GM19023 (cell line): ENCODE measurements around the gene TEKTIP1.
"Not testable (repeated sequence)": the region's sequence is repeated elsewhere in the genome, so short reads cannot be mapped to it uniquely, and the experiment has no call there.

Experiments used
- ATAC-seq: cut with Tn5 transposase; IDR thresholded peaks from one replicate; pipeline ENCODE4 v1.9.1; 2021; ENCODE audit warnings: mild to moderate bottlenecking, moderate library complexity; ENCODE audit not compliant: unreplicated experiment

Gene TEKTIP1

GRCh38 chr19:3556423-3556977 is 17.5 kb downstream of the TEKTIP1 start:
- no peak for ATAC-seq

- peak; percentile 16 for ATAC-seq
Measured at GRCh38 chr19:3556978-3557460, 18.0 kb downstream of the TEKTIP1 start.

- peak; percentile 83 for ATAC-seq
Measured at GRCh38 chr19:3557461-3558248, 18.7 kb downstream of the TEKTIP1 start, which contains the start of gene MFSD12. TSS of gene MFSD12 (minus strand) at chr19:3557586. CDS start at chr19:3557403, 183 bp downstream.

GRCh38 chr19:3563709-3564524 is 24.9 kb downstream of the TEKTIP1 start:
- ATAC-seq: no peak

GRCh38 chr19:3565139-3565538 is 26.2 kb downstream of the TEKTIP1 start:
- no peak for ATAC-seq

- ATAC-seq: not testable (repeated sequence)
Measured at GRCh38 chr19:3570042-3570441, 31.1 kb downstream of the TEKTIP1 start.

GRCh38 chr19:3570606-3571011 is 31.6 kb downstream of the TEKTIP1 start:
- no peak for ATAC-seq

GRCh38 chr19:3572132-3572854 is 33.3 kb downstream of the TEKTIP1 start:
- peak; percentile 89 for ATAC-seq

- no peak for ATAC-seq
Measured at GRCh38 chr19:3572855-3573161, 33.8 kb downstream of the TEKTIP1 start, which contains the start of gene HMG20B. TSS of gene HMG20B (plus strand) at chr19:3572944. CDS start at chr19:3573310, 366 bp downstream.

- ATAC-seq: peak; percentile 8
Measured at GRCh38 chr19:3573162-3573857, 34.3 kb downstream of the TEKTIP1 start.

- no peak for ATAC-seq
Measured at GRCh38 chr19:3573858-3574637, 35.1 kb downstream of the TEKTIP1 start.

- no peak for ATAC-seq
Measured at GRCh38 chr19:3575260-3575741, 36.3 kb downstream of the TEKTIP1 start.

GRCh38 chr19:3575949-3576673 is 37.1 kb downstream of the TEKTIP1 start:
- no peak for ATAC-seq

GRCh38 chr19:3576696-3577443 is 37.9 kb downstream of the TEKTIP1 start:
- ATAC-seq: no peak

GRCh38 chr19:3577723-3578344 is 38.9 kb downstream of the TEKTIP1 start:
- no peak for ATAC-seq

- ATAC-seq: no peak
Measured at GRCh38 chr19:3578390-3578789, 39.4 kb downstream of the TEKTIP1 start.

GRCh38 chr19:3580156-3580934 is 41.4 kb downstream of the TEKTIP1 start:
- no peak for ATAC-seq
